ENCODE data around the gene CFAP410.

DNA sequence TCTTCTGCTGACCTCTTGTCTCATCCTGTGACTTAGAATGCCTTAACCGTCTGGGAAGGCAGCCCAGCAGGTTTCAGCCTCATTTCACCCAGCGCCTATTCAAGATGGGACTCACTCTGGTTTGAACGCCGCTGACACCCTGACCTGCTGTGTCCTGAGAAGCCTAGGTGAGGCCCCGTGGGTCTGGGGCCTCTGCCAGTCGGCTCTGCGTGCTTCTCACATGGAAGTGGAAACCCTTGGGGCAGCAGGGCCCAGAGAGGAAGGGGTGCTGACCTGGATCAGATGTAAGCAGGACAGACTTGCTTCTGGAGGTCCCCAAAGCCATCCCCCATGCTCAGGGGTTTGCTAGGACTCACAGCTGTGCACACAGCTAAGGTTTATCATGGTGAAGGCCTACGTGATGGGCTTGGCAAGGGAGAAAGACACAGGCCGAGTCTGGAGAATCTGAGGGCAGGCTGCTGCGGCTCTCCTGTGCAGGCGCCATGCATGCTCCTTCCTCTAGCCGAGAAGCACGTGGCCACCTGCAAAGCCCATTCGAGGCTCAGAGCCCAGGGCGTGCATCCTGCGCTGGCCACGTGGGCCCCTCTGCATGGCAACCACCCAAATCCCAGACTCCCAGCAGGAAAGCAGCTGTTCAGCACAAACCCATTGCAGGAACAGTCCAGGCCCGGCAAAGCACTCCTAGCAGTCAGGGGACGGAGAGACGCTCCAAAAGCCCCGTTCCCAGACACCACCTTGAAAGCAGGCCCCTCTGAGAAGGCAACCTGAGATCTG is 18.1 kb upstream of the CFAP410 start:
- TF ChIP-seq POLR2A (IDR thresholded peaks at IDR 0.05) (no peak), CTCF (IDR thresholded peaks at IDR 0.05) (no peak)

Data from prostate gland (tissue), 2 donors.